ENCODE results near the gene MXRA7.
"Not testable (repeated sequence)": the region's sequence is repeated elsewhere in the genome, so short reads cannot be mapped to it uniquely, and the experiment has no call there.

MXRA7 gene

DNA sequence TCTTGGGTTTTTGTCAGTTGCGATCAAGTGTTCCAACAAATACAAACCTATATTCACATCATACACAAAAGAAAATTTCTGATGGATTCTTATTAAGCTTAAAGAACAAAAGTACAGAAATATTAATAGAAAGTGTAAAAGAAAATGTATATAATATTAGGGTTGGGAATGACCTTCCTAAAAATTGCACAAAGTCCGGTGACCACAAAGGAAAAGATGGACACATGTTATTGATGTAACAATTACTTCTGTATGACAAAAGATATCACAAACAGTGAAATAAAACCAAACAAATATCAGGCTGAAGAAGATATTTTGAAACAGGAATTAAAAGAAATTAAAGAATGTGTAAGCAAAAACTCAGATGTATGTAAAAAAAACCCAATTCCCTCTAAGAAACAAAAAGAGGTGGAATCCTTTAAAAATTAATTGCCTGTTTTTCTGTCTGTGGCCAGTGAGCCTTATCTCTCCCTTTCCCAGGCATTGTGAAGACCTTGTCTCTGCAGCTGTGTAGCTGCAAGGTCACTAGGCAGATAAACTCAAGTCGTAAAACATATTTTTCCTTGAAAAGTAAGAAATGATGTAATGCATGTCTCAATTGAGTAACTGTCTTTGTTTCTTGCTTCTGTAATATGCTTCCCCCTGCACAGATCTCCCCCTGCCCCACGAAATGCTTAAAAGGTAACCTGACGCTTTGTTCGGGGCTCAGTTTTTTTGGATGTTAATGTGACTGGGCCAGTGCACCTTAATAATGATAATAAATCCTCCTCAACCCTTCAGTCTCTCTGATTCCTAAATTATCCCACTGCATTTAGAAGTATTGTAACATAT lies 70.0 kb downstream of the MXRA7 start:
- no peak for DNase-seq

DNA sequence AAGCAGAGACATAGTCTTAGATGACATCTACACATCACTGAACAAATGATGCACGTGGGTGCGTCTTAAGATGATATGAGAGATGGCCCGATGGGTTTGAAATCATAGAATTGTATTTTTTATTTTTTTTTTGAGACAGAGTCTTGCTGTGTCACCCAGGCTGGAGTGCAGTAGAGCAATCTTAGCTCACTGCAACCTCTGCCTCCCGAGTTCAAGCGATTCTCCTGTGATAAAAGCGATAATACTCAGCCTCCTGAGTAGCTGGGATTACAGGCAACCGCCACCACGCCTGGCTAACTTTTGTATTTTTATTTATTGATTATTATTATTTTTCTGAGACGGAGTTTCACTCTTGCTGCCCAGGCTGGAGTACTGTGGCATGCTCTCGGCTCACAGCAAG lies 72.5 kb downstream of the MXRA7 start:
- DNase-seq: no peak

DNA sequence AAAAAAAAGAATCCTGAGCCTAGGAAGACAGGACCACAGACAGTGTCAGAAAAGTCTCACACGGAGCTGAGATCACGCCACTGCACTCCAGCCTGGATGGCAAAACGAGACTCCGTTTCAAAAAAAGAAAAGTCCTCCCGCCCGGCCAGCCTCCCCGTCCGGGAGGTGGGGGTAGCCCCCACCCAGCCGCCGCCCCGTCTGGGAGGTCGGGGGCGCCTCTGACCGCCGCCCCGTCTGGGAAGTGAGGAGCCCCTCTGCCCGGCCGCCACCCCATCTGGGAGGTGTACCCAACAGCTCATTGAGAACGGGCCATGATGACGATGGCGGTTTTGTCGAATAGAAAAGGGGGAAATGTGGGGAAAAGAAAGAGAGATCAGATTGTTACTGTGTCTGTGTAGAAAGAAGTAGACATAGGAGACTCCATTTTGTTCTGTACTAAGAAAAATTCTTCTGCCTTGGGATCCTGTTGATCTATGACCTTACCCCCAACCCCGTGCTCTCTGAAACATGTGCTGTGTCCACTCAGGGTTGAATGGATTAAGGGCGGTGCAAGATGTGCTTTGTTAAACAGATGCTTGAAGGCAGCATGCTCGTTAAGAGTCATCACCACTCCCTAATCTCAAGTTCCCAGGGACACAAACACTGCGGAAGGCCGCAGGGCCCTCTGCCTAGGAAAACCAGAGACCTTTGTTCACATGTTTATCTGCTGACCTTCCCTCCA lies 74.1 kb downstream of the MXRA7 start:
- DNase-seq: not testable (repeated sequence)

DNA sequence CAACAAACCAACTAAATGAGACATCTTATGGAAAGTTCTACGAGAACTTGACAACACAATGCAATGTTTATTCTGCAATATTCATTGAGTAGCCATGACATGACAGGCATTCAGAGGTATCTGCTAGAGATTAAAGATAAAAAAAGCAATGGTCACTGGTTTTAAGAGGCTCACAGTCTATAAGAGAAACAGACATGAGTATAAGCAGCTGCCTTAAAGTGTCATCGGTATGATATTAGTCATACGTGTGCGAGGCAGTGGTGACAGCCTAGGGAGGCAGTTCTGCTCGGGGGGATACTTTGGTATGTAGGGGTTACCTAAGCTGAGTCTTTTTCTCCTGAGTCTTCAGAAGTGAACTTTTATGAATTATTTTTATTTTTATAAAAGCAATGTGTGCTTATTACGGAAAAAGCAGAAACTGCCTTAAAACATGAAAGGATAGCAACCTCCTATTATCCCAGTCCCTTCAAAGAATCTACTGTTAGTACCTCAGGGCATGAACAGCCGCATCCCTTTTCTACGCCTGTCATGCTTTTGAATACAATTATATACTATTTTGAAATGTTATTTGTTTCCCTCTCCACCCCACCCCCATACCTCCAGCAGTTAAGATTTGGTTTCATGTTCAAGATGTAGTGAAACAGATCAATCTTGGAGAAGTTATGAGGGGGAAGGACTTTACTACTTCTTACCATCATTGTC lies 75.0 kb downstream of the MXRA7 start:
- no peak for DNase-seq

DNA sequence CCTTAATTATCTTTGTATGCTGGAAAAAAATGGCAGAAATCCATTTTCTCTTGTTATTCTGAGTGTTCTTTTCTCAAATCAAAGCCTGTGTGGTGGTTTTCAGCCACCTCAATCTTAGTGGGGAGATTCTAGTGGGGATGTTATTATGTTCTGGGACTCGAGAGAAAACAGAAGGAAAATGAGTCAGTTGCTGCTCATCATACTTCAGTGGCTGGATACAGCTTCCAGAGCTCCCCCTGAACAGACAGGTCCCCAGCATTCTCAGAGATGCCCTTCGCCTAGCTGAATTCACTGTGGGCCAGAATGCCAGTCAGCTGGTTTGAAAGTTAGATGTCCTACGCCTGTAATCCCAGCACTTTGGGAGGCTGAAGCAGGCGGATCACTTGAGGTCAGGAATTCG lies 75.7 kb downstream of the MXRA7 start:
- DNase-seq: no peak

DNA sequence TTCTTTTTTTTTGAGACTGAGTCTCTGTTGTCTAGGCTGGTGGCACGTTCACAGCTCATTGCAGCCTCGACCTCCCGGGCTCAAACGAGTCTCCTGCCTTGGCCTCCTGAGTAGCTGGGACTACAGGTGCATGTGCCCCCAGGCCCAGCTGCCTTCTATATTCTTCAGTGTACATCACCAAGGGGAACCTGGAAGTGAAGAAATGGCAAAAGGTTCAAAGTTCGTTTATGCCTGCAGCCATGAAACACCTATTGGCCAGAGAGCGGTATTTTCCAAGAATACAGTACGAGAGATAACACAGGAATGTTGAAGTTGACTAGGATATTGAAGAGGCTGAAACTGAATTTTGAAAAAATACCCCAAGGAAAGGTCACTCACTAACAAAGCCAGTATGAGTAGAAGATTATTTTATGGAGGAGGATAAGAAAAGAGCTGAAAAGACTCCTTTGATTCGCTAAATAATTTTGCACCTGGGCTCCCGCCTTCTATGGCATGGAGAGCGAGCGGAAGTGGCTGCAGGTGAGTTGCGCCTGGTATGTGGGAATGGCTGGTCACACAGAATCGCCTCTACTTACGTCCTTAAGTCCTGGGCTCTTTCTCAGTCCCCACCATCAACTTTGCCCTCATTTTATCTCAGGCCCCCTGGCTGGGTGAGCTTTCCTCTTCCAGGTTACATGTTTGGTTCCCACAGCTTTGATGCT lies 77.0 kb downstream of the MXRA7 start:
- DNase-seq: no peak

DNA sequence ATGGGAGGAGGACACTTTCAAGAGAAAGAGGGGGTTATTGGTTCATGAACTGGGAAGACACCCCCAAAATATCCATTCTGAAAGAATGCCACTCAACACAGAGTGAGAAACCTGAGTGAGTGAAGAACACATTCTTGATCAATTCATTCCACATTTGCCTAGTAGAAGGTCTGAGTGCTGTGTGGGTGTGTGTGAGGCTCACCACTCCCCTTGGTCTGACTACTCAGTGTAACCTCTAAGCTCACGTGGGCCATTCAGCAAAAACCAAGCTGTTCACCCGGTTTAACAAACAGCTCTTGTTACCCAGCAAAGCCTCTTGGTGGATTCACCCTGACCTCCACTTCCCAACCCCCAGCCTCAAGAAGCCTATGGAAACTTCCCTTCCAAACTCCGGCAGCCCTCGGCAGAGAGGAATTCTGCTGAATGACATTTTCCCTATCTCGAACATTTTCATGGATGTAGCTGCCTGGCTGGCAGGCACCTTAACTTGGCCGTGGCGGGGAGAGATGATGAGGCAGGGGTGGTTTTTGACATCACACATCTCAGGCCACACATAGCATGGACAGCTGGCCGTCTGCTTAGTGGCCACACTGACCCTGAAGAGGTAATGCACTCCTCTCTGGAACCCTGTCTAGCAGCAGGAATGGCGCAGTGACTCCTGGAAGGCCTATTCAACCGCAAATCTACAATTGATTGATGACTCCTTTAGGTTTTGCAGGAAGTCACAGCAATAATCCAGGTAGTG lies 78.8 kb downstream of the MXRA7 start:
- DNase-seq: no peak

DNA sequence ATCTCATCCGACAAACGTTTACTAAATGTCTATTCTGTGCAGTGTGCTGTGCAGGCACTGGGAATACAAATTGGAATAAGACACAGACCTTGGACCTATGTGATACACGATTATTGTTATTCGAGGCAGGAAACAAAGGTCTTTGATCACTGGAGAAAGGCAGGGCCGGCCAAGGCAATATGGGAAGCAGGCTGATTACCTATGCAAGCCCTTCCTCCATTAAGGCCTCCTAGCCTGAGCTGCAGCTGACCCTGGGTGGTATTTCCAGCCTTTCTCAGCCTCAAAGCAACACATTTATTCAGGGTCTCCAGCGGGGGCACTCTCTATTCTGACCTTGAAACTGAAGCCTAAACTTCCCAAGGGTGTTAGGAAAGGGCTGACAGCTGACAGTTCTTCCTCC lies 80.6 kb downstream of the MXRA7 start:
- no peak for DNase-seq

All from NCI-H2081 treated with DMSO at 0.1 percent for 48 hours (cell line).